Dedifferentiated amniotic fluid mesenchymal stem cell (primary cell): ENCODE data around the gene DUSP9.
"Not testable (repeated sequence)": the region's sequence is repeated elsewhere in the genome, so short reads cannot be mapped to it uniquely, and the experiment has no call there.

ENCODE experiments used
- DNase-seq: peaks from one replicate; pipeline ENCODE4 v3.0.0-alpha.2; 2016; ENCODE audit errors: extremely low spot score

DUSP9 gene

GRCh38 chrX:153693216-153694086 lies 46.4 kb downstream of the DUSP9 start:
- no peak for DNase-seq

- DNase-seq = not testable (repeated sequence)
These were observed 47.3 kb downstream of the DUSP9 start for GRCh38 chrX:153694256-153694655.

DNA sequence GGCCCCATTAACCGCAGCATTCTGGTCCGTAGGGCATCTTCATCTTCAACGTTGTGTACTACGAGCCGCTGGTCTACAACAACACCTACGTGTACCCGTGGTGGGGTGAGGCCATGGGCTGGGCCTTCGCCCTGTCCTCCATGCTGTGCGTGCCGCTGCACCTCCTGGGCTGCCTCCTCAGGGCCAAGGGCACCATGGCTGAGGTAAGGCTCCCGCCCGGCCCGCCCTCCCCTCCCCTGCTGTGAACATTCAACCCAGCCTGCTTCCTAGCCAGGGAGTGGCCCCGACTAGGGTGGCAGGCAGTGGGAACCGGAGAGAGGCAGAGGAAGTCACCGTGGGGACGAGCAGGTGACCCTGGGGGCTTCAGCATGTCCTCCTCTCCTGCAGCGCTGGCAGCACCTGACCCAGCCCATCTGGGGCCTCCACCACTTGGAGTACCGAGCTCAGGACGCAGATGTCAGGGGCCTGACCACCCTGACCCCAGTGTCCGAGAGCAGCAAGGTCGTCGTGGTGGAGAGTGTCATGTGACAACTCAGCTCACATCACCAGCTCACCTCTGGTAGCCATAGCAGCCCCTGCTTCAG lies 47.8 kb downstream of the DUSP9 start:
- no peak for DNase-seq

DNA sequence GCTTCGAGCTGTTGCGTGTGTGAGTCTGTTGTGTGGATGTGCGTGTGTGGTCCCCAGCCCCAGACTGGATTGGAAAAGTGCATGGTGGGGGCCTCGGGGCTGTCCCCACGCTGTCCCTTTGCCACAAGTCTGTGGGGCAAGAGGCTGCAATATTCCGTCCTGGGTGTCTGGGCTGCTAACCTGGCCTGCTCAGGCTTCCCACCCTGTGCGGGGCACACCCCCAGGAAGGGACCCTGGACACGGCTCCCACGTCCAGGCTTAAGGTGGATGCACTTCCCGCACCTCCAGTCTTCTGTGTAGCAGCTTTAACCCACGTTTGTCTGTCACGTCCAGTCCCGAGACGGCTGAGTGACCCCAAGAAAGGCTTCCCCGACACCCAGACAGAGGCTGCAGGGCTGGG lies 49.1 kb downstream of the DUSP9 start:
- DNase-seq = no peak

GRCh38 chrX:153696538-153696937 lies 49.5 kb downstream of the DUSP9 start:
- not testable (repeated sequence) for DNase-seq

DNA sequence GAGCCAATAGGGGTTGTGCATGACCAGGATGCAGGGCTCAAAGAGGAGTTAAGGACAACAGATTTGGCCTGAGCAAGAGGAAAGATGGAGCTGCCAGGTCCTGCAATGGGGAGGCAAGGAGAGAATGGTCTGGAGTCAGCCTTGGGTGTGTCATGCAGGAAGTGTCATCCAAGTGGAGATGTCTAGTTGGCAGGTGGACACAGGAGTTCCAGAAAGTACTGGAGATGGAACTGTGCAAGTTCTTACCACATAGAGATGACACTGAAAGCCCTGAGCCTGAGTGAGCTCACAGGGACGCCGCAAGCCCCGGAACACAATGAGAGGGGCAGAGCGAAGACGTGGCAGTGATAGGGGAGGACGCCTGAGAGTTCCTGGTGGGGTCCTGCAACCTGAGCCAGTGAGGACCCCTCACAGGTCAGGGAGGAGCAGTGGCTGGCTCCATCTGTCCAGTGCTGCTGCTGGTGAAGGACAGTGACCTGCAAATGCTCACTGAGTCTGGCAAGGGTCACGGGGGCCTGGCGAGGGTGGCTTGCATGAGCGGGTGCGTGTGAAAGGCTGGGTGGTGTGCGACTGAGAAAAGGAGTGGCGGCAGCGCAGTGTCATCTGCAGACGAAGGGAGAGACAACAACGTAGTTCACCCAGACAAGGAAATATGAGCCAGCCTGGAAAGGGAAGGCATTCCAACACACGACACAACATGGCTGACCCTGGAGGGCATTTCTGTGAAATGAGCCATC lies 50.2 kb downstream of the DUSP9 start:
- DNase-seq = not testable (repeated sequence)

- DNase-seq = no peak
These were observed 51.2 kb downstream of the DUSP9 start for GRCh38 chrX:153697924-153698865.

DNA sequence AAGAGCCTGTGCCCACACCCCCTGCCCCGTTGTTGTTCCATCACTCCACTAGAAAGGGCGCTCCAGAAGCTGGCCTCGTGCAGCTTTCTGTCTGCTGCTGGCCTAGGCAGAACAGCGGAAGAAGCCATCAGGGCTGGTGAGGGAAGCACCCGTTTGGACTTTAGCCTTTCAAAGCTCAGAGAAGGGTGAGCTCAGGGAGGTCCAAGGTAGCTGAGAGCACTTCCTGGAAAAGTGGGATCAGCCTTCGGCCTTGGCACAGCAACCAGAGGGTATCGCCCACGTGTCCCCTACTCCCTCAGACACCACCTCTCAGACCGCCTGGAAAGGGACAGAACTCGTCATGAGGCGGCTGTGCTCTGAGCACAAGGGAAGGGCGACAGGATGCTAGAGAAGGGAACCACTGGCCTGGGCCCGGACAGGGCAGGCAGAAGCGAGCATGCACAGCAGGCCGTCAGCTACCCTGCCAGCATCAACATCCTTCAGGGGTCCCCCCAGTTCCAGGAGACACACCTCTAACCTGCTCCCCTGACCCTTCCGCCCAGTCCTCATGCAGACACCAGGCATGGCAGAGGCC lies 52.3 kb downstream of the DUSP9 start:
- DNase-seq = not testable (repeated sequence)

- DNase-seq = not testable (repeated sequence)
These were observed 52.9 kb downstream of the DUSP9 start for GRCh38 chrX:153699784-153700371.

DNA sequence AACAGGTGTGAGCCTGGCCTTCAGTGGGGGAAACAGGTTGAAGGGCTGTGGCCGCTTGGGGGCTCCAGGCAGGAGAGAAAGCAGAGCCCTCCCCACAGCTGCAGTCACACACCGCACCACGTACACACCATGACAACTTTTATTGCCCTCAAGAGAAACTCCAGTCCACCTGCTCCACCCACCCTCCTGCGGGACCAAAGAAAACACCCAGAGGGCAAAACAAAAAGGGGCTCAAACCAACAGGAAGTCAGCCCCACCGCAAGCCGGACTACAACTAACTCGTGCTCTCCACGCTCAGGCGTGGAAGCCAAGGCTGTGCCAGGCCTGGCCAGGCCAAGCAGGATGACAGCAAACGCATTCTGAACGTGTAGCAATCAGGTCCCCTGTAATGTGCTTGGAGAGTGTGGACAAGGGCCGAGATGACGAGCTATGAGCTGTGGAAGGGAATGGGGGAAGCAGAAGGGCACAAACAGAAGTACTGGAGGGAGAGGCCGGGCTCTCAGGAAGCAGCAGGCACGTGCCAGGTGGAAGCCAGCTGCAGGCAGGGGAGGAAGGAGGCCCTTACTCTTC lies 53.5 kb downstream of the DUSP9 start:
- no peak for DNase-seq
